ENCODE results near the gene ADGRL3.

The ADGRL3 gene

DNA sequence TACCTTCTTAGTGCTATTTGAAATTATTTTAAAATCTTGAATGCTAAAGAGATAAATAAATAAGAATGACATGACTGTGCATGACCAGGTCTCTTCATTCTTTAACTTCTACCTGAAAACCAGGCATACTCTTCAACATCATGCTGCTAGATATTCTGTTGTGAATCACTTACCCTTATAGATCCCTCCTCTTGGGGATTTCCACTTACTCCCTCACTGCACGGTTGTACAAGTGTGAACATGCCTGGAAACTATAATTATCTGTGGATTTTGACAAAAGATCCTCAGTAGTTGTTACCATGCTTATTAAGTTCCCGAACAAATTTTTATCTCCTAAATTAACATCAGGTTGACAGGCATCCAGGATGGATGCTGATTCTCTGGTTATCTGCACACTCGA is 54.3 kb downstream of the ADGRL3 start:
- Histone ChIP-seq H3K4me2 (ENCODE audit: low read length) (no peak overlapping the region), H2BK120ac (ENCODE audit: insufficient read depth, low read length, poor library complexity) (no peak overlapping the region), H3K9me3 (ENCODE audit: insufficient read depth, low read depth, low read length) (no peaks in the 10 kb centered on the region), H4K8ac (ENCODE audit: low read depth, low read length) (no peak overlapping the region), H2AK5ac (ENCODE audit: low read length) (no peak overlapping the region), H3K4ac (ENCODE audit: low read depth, low read length) (no peak overlapping the region), H2BK12ac (ENCODE audit: low read length) (no peak overlapping the region), H2AFZ (ENCODE audit: insufficient read depth, low read length, poor library complexity) (no peak overlapping the region), H3K36me3 (ENCODE audit: control insufficient read depth in 1 of 2, insufficient read depth in 2 of 2, low read length in 2 of 2) (peaks cover 0 to 2% of the 10 kb centered on the region in 2 experiments), H3K27me3 (ENCODE audit: insufficient read depth, low read length) (no peaks in the 10 kb centered on the region), H3K4me3 (ENCODE audit: low read depth, low read length) (no peak overlapping the region), H4K91ac (ENCODE audit: low read depth, low read length) (no peak overlapping the region), H3K27ac (ENCODE audit: low read depth, low read length) (no peak overlapping the region), H3K79me2 (ENCODE audit: control insufficient read depth, insufficient read depth, low read length, poor library complexity) (no peaks in the 10 kb centered on the region), H3K18ac (ENCODE audit: low read length) (no peak overlapping the region), H3K23ac (ENCODE audit: low read length) (no peak overlapping the region), H3K14ac (ENCODE audit: low read length) (no peak overlapping the region), H3K9ac (ENCODE audit: low read length) (no peak overlapping the region), H4K12ac (ENCODE audit: low read depth, low read length) (no peak overlapping the region), H3K4me1 (ENCODE audit: control insufficient read depth in 1 of 2, insufficient read depth in 2 of 2, low read length in 2 of 2) (no peaks in the 10 kb centered on the region), H3K79me1 (ENCODE audit: low read length) (no peaks in the 10 kb centered on the region), H2BK5ac (ENCODE audit: low read depth, low read length, poor library complexity) (no peak overlapping the region)
- WGBS (ENCODE audit: extremely low coverage, insufficient coverage, insufficient read length), result no CpG with 5 or more reads among the region's 3 CpGs
- DNase-seq, result no peak

- no peaks in the 10 kb centered on the region for H3K4me1 ChIP-seq (ENCODE audit: control insufficient read depth in 1 of 2, insufficient read depth in 2 of 2, low read length in 2 of 2)
- H4K8ac ChIP-seq (ENCODE audit: low read depth, low read length), result no peak overlapping the region
- no peak overlapping the region for H3K4me3 ChIP-seq (ENCODE audit: low read depth, low read length)
- no peak overlapping the region for H3K18ac ChIP-seq (ENCODE audit: low read length)
- H2BK120ac ChIP-seq (ENCODE audit: insufficient read depth, low read length, poor library complexity), result no peak overlapping the region
- no peak overlapping the region for H2AFZ ChIP-seq (ENCODE audit: insufficient read depth, low read length, poor library complexity)
- no peaks in the 10 kb centered on the region for H3K27me3 ChIP-seq (ENCODE audit: insufficient read depth, low read length)
- no peak overlapping the region for H3K23ac ChIP-seq (ENCODE audit: low read length)
- no CpG with 5 or more reads among the region's 6 CpGs for WGBS (ENCODE audit: extremely low coverage, insufficient coverage, insufficient read length)
- no peak overlapping the region for H4K91ac ChIP-seq (ENCODE audit: low read depth, low read length)
- no peak overlapping the region for H2AK5ac ChIP-seq (ENCODE audit: low read length)
- no peak overlapping the region for H3K4ac ChIP-seq (ENCODE audit: low read depth, low read length)
- no peaks in the 10 kb centered on the region for H3K79me1 ChIP-seq (ENCODE audit: low read length)
- H3K9me3 ChIP-seq (ENCODE audit: insufficient read depth, low read depth, low read length), result no peaks in the 10 kb centered on the region
- H3K79me2 ChIP-seq (ENCODE audit: control insufficient read depth, insufficient read depth, low read length, poor library complexity), result no peaks in the 10 kb centered on the region
- no peak overlapping the region for H3K27ac ChIP-seq (ENCODE audit: low read depth, low read length)
- H3K36me3 ChIP-seq (ENCODE audit: control insufficient read depth in 1 of 2, insufficient read depth in 2 of 2, low read length in 2 of 2), result no peaks in the 10 kb centered on the region
- H3K9ac ChIP-seq (ENCODE audit: low read length), result no peak overlapping the region
- peak in 1 of 2 donors; percentile 35 for DNase-seq
- H2BK5ac ChIP-seq (ENCODE audit: low read depth, low read length, poor library complexity), result no peak overlapping the region
- H3K14ac ChIP-seq (ENCODE audit: low read length), result no peak overlapping the region
- no peak overlapping the region for H2BK12ac ChIP-seq (ENCODE audit: low read length)
- H4K12ac ChIP-seq (ENCODE audit: low read depth, low read length), result no peak overlapping the region
- no peak overlapping the region for H3K4me2 ChIP-seq (ENCODE audit: low read length)
Observed at GRCh38 chr4:61273233-61273632, 73.1 kb downstream of the ADGRL3 start.

DNA sequence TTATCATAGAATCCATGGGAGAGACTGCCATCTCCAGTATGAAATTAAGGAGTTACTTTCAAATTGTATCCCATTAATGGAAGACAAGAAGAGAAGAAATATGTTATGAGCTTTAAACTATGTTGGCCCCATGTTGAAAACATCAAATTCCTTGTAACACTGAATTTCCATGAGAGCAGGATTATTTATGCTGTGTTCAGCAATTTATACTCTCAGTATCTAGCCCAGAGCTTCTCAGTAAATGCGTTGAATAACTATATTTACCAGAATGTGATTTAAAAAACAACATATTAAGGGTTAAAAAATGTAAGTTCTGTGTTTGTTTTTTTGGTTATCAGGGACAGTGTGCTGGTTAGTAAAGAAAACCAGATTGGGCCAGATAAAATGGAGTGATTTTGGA is 74.2 kb downstream of the ADGRL3 start:
- Histone ChIP-seq H3K27me3 (ENCODE audit: insufficient read depth, low read length) (no peaks in the 10 kb centered on the region), H3K9me3 (ENCODE audit: insufficient read depth, low read depth, low read length) (no peaks in the 10 kb centered on the region), H2BK5ac (ENCODE audit: low read depth, low read length, poor library complexity) (no peak overlapping the region), H3K79me1 (ENCODE audit: low read length) (no peaks in the 10 kb centered on the region), H3K4me1 (ENCODE audit: control insufficient read depth in 1 of 2, insufficient read depth in 2 of 2, low read length in 2 of 2) (no peaks in the 10 kb centered on the region), H3K27ac (ENCODE audit: low read depth, low read length) (no peak overlapping the region), H3K23ac (ENCODE audit: low read length) (no peak overlapping the region), H2AK5ac (ENCODE audit: low read length) (no peak overlapping the region), H3K4me3 (ENCODE audit: low read depth, low read length) (no peak overlapping the region), H4K91ac (ENCODE audit: low read depth, low read length) (no peak overlapping the region), H3K36me3 (ENCODE audit: control insufficient read depth in 1 of 2, insufficient read depth in 2 of 2, low read length in 2 of 2) (no peaks in the 10 kb centered on the region), H3K79me2 (ENCODE audit: control insufficient read depth, insufficient read depth, low read length, poor library complexity) (no peaks in the 10 kb centered on the region), H3K4me2 (ENCODE audit: low read length) (no peak overlapping the region), H3K9ac (ENCODE audit: low read length) (no peak overlapping the region), H4K12ac (ENCODE audit: low read depth, low read length) (no peak overlapping the region), H3K18ac (ENCODE audit: low read length) (no peak overlapping the region), H2AFZ (ENCODE audit: insufficient read depth, low read length, poor library complexity) (no peak overlapping the region), H2BK120ac (ENCODE audit: insufficient read depth, low read length, poor library complexity) (no peak overlapping the region), H4K8ac (ENCODE audit: low read depth, low read length) (no peak overlapping the region), H3K4ac (ENCODE audit: low read depth, low read length) (no peak overlapping the region), H2BK12ac (ENCODE audit: low read length) (no peak overlapping the region), H3K14ac (ENCODE audit: low read length) (no peak overlapping the region)
- no peak for DNase-seq
- WGBS (ENCODE audit: extremely low coverage, insufficient coverage, insufficient read length), result no CpG with 5 or more reads among the region's 1 CpG

GRCh38 chr4:61275241-61275640 is 75.1 kb downstream of the ADGRL3 start:
- Histone ChIP-seq H4K12ac (ENCODE audit: low read depth, low read length) (no peak overlapping the region), H3K9me3 (ENCODE audit: insufficient read depth, low read depth, low read length) (no peaks in the 10 kb centered on the region), H2BK12ac (ENCODE audit: low read length) (no peak overlapping the region), H3K4me2 (ENCODE audit: low read length) (no peak overlapping the region), H2AK5ac (ENCODE audit: low read length) (no peak overlapping the region), H2BK5ac (ENCODE audit: low read depth, low read length, poor library complexity) (no peak overlapping the region), H3K27ac (ENCODE audit: low read depth, low read length) (no peak overlapping the region), H3K14ac (ENCODE audit: low read length) (no peak overlapping the region), H3K23ac (ENCODE audit: low read length) (no peak overlapping the region), H3K4me3 (ENCODE audit: low read depth, low read length) (no peak overlapping the region), H2AFZ (ENCODE audit: insufficient read depth, low read length, poor library complexity) (no peak overlapping the region), H3K36me3 (ENCODE audit: control insufficient read depth in 1 of 2, insufficient read depth in 2 of 2, low read length in 2 of 2) (no peaks in the 10 kb centered on the region), H2BK120ac (ENCODE audit: insufficient read depth, low read length, poor library complexity) (no peak overlapping the region), H3K9ac (ENCODE audit: low read length) (no peak overlapping the region), H3K27me3 (ENCODE audit: insufficient read depth, low read length) (no peaks in the 10 kb centered on the region), H3K4ac (ENCODE audit: low read depth, low read length) (no peak overlapping the region), H3K79me1 (ENCODE audit: low read length) (no peaks in the 10 kb centered on the region), H3K18ac (ENCODE audit: low read length) (no peak overlapping the region), H4K91ac (ENCODE audit: low read depth, low read length) (no peak overlapping the region), H3K79me2 (ENCODE audit: control insufficient read depth, insufficient read depth, low read length, poor library complexity) (no peaks in the 10 kb centered on the region), H3K4me1 (ENCODE audit: control insufficient read depth in 1 of 2, insufficient read depth in 2 of 2, low read length in 2 of 2) (no peaks in the 10 kb centered on the region), H4K8ac (ENCODE audit: low read depth, low read length) (no peak overlapping the region)
- no CpG with 5 or more reads among the region's 2 CpGs for WGBS (ENCODE audit: extremely low coverage, insufficient coverage, insufficient read length)
- DNase-seq, result peak in 1 of 2 donors; percentile 43

Measured in trophoblast cell (in vitro differentiated cells and primary cell).